GM12878 (cell line): ENCODE measurements around the gene GMPPA. TPM values are rescaled to one million over a fixed set of nuclear protein-coding genes. Genes with fewer than 3 reads are reported as not detected.

Experiments
- ATAC-seq: fragments of 200-7000 bp; cut with Tn5 transposase; 3 replicates; pipeline ENCODE4 v1.9.1; 2020; ENCODE audit warnings: mild to moderate bottlenecking, moderate library complexity
- BruUV-seq: library from RNA; stranded (reverse); fragments of 400-500 nt; replicated peaks from 2 replicates; lab custom pipeline; 2021; lab: Mats Ljungman, UMichigan
- CTCF ChIA-PET: fragments of 300-600 bp; sonication (Branson Sonifier 250); formaldehyde crosslinking; extraction: SDS; loops from one replicate; lab custom pipeline; 2021; ENCODE audit warnings: inconsistent platforms; lab: Yijun Ruan, JAX
- POLR2A ChIA-PET: fragments of 350-600 bp; formaldehyde crosslinking; extraction: SDS; loops from one replicate; lab custom pipeline; 2021; ENCODE audit warnings: inconsistent platforms; lab: Charles Lee
- RAD21 ChIA-PET: fragments of 300-600 bp; sonication (Branson Sonifier 250); formaldehyde crosslinking; loops from one replicate; lab custom pipeline; 2023; ENCODE audit warnings: antibody characterized with exemption; ENCODE audit not compliant: unreplicated experiment; lab: Charles Lee
- SMC1A ChIA-PET: fragments of 300-600 bp; sonication (Branson Sonifier 250); formaldehyde crosslinking; loops from one replicate; lab custom pipeline; 2023; ENCODE audit not compliant: unreplicated experiment, uncharacterized antibody; lab: Charles Lee
- DNase-seq: peaks from one replicate; pipeline ENCODE4 v3.0.0-alpha.2; 2011; ENCODE audit warnings: low read depth, low spot score
- FAIRE-seq: peaks from 3 replicates; lab custom pipeline; 2011; peaks lifted over from hg19 to GRCh38; lab: Jason Lieb, UNC
- H2AFZ ChIP-seq: 2 replicates; pipeline ENCODE4 v1.6.0; 2011; ENCODE audit warnings: low read depth, low read length, control low read depth; ENCODE audit not compliant: control insufficient read depth
- H3K27ac ChIP-seq: 2 replicates; pipeline ENCODE4 v1.5.1; 2011; ENCODE audit warnings: control low read depth; ENCODE audit not compliant: control insufficient read depth, insufficient read depth
- H3K27me3 ChIP-seq, 2 experiments: replicated peaks in 1 of 2; 2 replicates each; pipeline versions ENCODE4 v1.6.0 to v1.6.1; 2011; ENCODE audit warnings: low read length in 1 of 2; ENCODE audit not compliant: control insufficient read depth in 2 of 2, insufficient read depth in 2 of 2
- H3K36me3 ChIP-seq, 2 experiments: 2 replicates each; pipeline ENCODE4 v1.5.1; 2011; ENCODE audit warnings: low read length in 1 of 2; ENCODE audit not compliant: control insufficient read depth in 2 of 2, insufficient read depth in 2 of 2
- H3K4me1 ChIP-seq: 2 replicates; pipeline ENCODE4 v1.6.1; 2011; ENCODE audit warnings: mild to moderate bottlenecking, low read length, moderate library complexity, mixed read lengths; ENCODE audit not compliant: control insufficient read depth, insufficient read depth
- H3K4me2 ChIP-seq: 2 replicates; pipeline ENCODE4 v1.6.0; 2011; ENCODE audit warnings: control low read depth; ENCODE audit not compliant: control insufficient read depth, insufficient read depth
- H3K4me3 ChIP-seq: fragments of 200-600 bp; sonication (generic); 2 replicates; pipeline ENCODE4 v1.5.1; 2016
- H3K79me2 ChIP-seq: 2 replicates; pipeline ENCODE4 v1.6.0; 2011; ENCODE audit warnings: low read length; ENCODE audit not compliant: control insufficient read depth, insufficient read depth
- H3K9ac ChIP-seq: 2 replicates; pipeline ENCODE4 v1.8.0; 2011; ENCODE audit warnings: low read length, control low read depth, mixed read lengths; ENCODE audit not compliant: control insufficient read depth, insufficient read depth
- H3K9me3 ChIP-seq: replicated peaks from 3 replicates; pipeline ENCODE4 v1.5.1; 2011; ENCODE audit warnings: mild to moderate bottlenecking, low read length; ENCODE audit not compliant: control insufficient read depth, insufficient read depth
- H4K20me1 ChIP-seq: 2 replicates; pipeline ENCODE4 v1.6.0; 2011; ENCODE audit not compliant: control insufficient read depth, insufficient read depth
- BMI1 ChIP-seq: fragments of 450-650 bp; IDR thresholded peaks from 2 replicates; pipeline ENCODE4 v1.6.1; 2016; ENCODE audit warnings: mild to moderate bottlenecking, moderate library complexity, borderline replicate concordance
- BRCA1 ChIP-seq: IDR thresholded peaks from 2 replicates; pipeline ENCODE4 v1.6.1; 2011; ENCODE audit warnings: low read depth, low read length, improper control_type of control experiment
- CEBPB ChIP-seq, 2 experiments: fragments of 150-350 bp in 1 of 2; IDR thresholded peaks; 2 replicates each; pipeline ENCODE4 v1.6.1; 2012 to 2014; ENCODE audit warnings: low read depth in 2 of 2, low read length in 2 of 2, borderline replicate concordance in 1 of 2, inconsistent platforms in 1 of 2
- KLF5 ChIP-seq: fragments of 450-650 bp; IDR thresholded peaks from 2 replicates; pipeline ENCODE4 v1.6.1; 2014; ENCODE audit warnings: mild to moderate bottlenecking; ENCODE audit not compliant: partially characterized antibody
- MTA3 ChIP-seq: IDR thresholded peaks from 2 replicates; pipeline ENCODE4 v1.6.1; 2012; ENCODE audit warnings: low read length, inconsistent platforms, borderline replicate concordance
- NFXL1 ChIP-seq: fragments of 450-650 bp; IDR thresholded peaks from 2 replicates; pipeline ENCODE4 v1.6.1; 2017; ENCODE audit warnings: antibody characterized with exemption, mild to moderate bottlenecking, borderline replicate concordance
- NFYB ChIP-seq: IDR thresholded peaks from 2 replicates; pipeline ENCODE4 v1.6.1; 2011; ENCODE audit warnings: low read depth, mild to moderate bottlenecking, low read length, improper control_type of control experiment, moderate library complexity; ENCODE audit not compliant: insufficient read depth
- POLR2AphosphoS5 ChIP-seq: IDR thresholded peaks from 2 replicates; pipeline ENCODE4 v1.6.1; 2011; ENCODE audit warnings: mild to moderate bottlenecking, low read length, inconsistent platforms
- SPI1 ChIP-seq: IDR thresholded peaks from 2 replicates; pipeline ENCODE4 v1.6.1; 2011; ENCODE audit warnings: low read depth, mild to moderate bottlenecking, low read length, moderate library complexity, borderline replicate concordance; ENCODE audit not compliant: insufficient read depth
- TARDBP ChIP-seq: IDR thresholded peaks from 2 replicates; pipeline ENCODE4 v1.6.1; 2016; ENCODE audit warnings: borderline replicate concordance
- ZBED1 ChIP-seq: IDR thresholded peaks from 2 replicates; pipeline ENCODE4 v1.6.1; 2016; ENCODE audit warnings: borderline replicate concordance
- ZNF217 ChIP-seq: fragments of 450-650 bp; IDR thresholded peaks from 2 replicates; pipeline ENCODE4 v1.6.1; 2017; ENCODE audit warnings: antibody characterized with exemption, mild to moderate bottlenecking
- WGBS: methylation state at CpG from one replicate; pipeline ENCODE4 v1.1.6; 2016; ENCODE audit warnings: low lambda C conversion rate; ENCODE audit not compliant: insufficient replicate concordance, insufficient coverage; ENCODE audit errors: missing lambda C conversion rate; 5-methylcytosine and 5-hydroxymethylcytosine counted together
- in situ Hi-C: fragments of 300-500 bp; cut with MboI; formaldehyde crosslinking; loops from 9 replicates; pipeline ENCODE4 v1.14.3; 2018; ENCODE audit warnings: mixed read lengths
- intact Hi-C: fragments of 100-400 bp; cut with micrococcal nuclease; formaldehyde crosslinking; loops from one replicate; pipeline ENCODE4 v1.14.2; 2022; ENCODE audit not compliant: unreplicated experiment
- polyA plus RNA-seq, 11 experiments: library from polyadenylated mRNA; depleted of rRNA in 4 of 11; unstranded in 6 of 11; stranded (reverse) in 5 of 11; fragments of >200 nt; fragmentation: Nextera tagmentation in 4 of 11; fragmentation: Illumina TruSeq in 1 of 11; extraction: Ambion mirVana in 4 of 11; extraction: Trizol in 1 of 11; gene quantifications; 1 replicate in 1 of 11; 2 replicates in 10 of 11; pipeline versions ENCODE4 v1.2.1 to v1.2.3, GENCODE V29; 2011 to 2016; ENCODE audit warnings: inconsistent platforms in 2 of 11, missing spikeins in 2 of 11, low read depth in 1 of 11
- total RNA-seq, 4 experiments: library from RNA; depleted of rRNA in 3 of 4; stranded (reverse); fragments of >200 nt in 3 of 4; fragmentation: Illumina TruSeq in 1 of 4; extraction: Trizol in 1 of 4; gene quantifications; 2 replicates each; pipeline versions ENCODE4 v1.2.1 to v1.2.3, GENCODE V29; 2013 to 2021
- TF ChIP-seq, protein P1 (sequence below): IDR thresholded peaks from 2 replicates; pipeline ENCODE4 v1.6.1; 2012; ENCODE audit warnings: low read depth, low read length, improper control_type of control experiment
- TF ChIP-seq, protein P2 (sequence below): IDR thresholded peaks from 2 replicates; pipeline ENCODE4 v1.6.1; 2011; ENCODE audit warnings: mild to moderate bottlenecking, low read depth, low read length, moderate library complexity; ENCODE audit not compliant: insufficient replicate concordance
- TF ChIP-seq, protein P3 (sequence below): fragments of 450-650 bp; IDR thresholded peaks from 2 replicates; pipeline ENCODE4 v1.6.1; 2017; ENCODE audit warnings: antibody characterized with exemption, mild to moderate bottlenecking, moderate library complexity

GMPPA gene
- total and polyA plus RNA-seq, 10 of the 15 experiments (the other 5 are each of a cell fraction or from before 2014, with no cell fraction given), result 1.9 to 83.2 (median 45.0) TPM

DNA sequence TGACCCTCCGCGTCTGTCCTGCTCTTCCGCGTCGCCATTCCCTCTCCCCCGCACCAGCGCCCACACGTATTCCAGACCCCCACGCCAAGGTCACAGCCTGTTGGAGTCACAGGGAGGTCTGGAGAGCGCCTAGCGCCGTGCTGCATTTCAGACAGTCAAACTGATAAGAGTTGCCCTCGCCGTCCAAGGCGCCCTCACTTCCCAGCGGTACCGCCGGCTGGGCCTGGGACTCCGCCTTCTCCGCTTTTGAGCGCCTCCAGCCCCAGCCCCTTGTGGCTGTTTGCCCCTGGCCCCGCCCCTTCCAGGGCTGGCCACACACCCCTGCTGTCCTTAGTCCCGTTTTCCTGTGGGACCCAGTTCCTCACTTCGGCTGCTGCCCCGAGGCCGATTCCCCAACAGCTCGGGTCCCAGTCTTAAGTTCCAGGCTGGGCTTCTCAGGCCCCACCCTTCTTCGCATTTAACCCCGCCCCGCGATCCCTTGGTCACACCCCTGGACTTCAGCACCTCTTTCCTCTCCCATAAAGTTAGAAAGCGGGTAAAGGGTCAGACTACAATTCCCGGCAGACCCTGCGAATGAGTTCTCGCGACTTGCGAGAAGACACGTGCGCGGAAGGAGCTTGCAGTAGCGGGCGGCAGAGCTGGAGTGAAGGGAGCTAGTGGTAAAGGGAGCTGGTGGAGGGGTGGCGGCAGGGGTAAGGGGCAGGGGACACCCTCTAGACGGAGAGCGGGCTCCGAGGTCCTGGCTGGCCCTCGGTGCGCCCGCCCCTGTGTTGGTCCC lies at the start of gene GMPPA (continued):
- no peak for TF ChIP-seq ZBED1
- no peak for TF ChIP-seq CEBPB (IDR thresholded peaks at IDR 0.05; ENCODE audit: borderline replicate concordance in 1 of 2, low read depth in 2 of 2, low read length in 2 of 2)
- TF ChIP-seq ZNF217, result no peak
- no peak for TF ChIP-seq MTA3
- TF ChIP-seq NFXL1, result no peak
- TF ChIP-seq POLR2AphosphoS5, result peak; percentile 87
- no peak for TF ChIP-seq NFYB
- TF ChIP-seq, protein P1, sequence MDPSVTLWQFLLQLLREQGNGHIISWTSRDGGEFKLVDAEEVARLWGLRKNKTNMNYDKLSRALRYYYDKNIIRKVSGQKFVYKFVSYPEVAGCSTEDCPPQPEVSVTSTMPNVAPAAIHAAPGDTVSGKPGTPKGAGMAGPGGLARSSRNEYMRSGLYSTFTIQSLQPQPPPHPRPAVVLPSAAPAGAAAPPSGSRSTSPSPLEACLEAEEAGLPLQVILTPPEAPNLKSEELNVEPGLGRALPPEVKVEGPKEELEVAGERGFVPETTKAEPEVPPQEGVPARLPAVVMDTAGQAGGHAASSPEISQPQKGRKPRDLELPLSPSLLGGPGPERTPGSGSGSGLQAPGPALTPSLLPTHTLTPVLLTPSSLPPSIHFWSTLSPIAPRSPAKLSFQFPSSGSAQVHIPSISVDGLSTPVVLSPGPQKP, result no peak
- peak; percentile 90 for TF ChIP-seq BRCA1
- TF ChIP-seq, protein P2, sequence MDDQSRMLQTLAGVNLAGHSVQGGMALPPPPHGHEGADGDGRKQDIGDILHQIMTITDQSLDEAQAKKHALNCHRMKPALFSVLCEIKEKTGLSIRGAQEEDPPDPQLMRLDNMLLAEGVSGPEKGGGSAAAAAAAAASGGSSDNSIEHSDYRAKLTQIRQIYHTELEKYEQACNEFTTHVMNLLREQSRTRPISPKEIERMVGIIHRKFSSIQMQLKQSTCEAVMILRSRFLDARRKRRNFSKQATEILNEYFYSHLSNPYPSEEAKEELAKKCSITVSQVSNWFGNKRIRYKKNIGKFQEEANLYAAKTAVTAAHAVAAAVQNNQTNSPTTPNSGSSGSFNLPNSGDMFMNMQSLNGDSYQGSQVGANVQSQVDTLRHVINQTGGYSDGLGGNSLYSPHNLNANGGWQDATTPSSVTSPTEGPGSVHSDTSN, result no peak

DNA sequence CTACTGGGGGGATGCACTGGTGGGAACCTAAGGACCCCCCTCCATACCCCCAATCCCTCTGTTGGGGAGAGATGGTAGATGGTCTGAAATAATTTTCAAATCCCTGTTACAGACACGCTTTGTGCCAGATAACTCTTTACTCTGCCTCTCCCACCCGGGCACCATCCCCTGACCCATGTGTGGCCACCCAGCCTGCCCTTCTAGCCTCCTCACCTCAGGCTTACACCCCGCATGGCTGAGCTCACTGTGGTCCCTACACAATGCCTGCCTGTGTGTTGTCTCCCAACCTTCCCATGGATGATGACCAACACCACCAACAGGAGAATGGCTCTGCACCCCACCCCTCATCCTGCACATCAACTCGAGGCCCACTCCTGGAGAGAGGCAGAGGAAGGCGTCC lies 49.1 kb upstream of the GMPPA start:
- Histone ChIP-seq H3K36me3 (no peaks in the 10 kb centered on the region), H3K9ac (no peak overlapping the region), H3K4me3 (no peak overlapping the region), H4K20me1 (no peaks in the 10 kb centered on the region), H3K79me2 (no peaks in the 10 kb centered on the region), H3K27ac (no peak overlapping the region), H3K9me3 (no peaks in the 10 kb centered on the region), H3K4me1 (no peaks in the 10 kb centered on the region), H2AFZ (no peak overlapping the region), H3K27me3 (peaks cover 6 to 12% of the 10 kb centered on the region in 2 experiments; a peak in 3 of 4 replicates), H3K4me2 (no peak overlapping the region)
- RAD21 ChIA-PET, result no interaction called here
- SMC1A ChIA-PET, result interaction anchor here (1.6 kb wide), 1 partner anchor 13 kb away, joined by 3 read pairs; no protein-coding TSS in a partner anchor
- ATAC-seq (no peak), DNase-seq (no peak), FAIRE-seq (no peak)
- intact Hi-C loops (no loop called here), in situ Hi-C loops (no loop called here)
- BruUV-seq, result no TSS peak
- 10% methylated on average over 5 of the region's 5 CpGs for WGBS
- CTCF ChIA-PET, result interaction anchor here (0.6 to 1.0 kb wide), 2 partner anchors 10 to 110 kb away, joined by 3 read pairs; no protein-coding TSS in a partner anchor
- POLR2A ChIA-PET, result no interaction called here
- TF ChIP-seq, protein P3, sequence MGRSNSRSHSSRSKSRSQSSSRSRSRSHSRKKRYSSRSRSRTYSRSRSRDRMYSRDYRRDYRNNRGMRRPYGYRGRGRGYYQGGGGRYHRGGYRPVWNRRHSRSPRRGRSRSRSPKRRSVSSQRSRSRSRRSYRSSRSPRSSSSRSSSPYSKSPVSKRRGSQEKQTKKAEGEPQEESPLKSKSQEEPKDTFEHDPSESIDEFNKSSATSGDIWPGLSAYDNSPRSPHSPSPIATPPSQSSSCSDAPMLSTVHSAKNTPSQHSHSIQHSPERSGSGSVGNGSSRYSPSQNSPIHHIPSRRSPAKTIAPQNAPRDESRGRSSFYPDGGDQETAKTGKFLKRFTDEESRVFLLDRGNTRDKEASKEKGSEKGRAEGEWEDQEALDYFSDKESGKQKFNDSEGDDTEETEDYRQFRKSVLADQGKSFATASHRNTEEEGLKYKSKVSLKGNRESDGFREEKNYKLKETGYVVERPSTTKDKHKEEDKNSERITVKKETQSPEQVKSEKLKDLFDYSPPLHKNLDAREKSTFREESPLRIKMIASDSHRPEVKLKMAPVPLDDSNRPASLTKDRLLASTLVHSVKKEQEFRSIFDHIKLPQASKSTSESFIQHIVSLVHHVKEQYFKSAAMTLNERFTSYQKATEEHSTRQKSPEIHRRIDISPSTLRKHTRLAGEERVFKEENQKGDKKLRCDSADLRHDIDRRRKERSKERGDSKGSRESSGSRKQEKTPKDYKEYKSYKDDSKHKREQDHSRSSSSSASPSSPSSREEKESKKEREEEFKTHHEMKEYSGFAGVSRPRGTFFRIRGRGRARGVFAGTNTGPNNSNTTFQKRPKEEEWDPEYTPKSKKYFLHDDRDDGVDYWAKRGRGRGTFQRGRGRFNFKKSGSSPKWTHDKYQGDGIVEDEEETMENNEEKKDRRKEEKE, result no peak
- TF ChIP-seq TARDBP (no peak), CEBPB (IDR thresholded peaks at IDR 0.05; ENCODE audit: borderline replicate concordance in 1 of 2, low read depth in 2 of 2, low read length in 2 of 2) (no peak), BMI1 (no peak), KLF5 (no peak), SPI1 (no peak)
- TF ChIP-seq, protein P2, result no peak
